ENCODE measurements around the gene ICOS.

DNA sequence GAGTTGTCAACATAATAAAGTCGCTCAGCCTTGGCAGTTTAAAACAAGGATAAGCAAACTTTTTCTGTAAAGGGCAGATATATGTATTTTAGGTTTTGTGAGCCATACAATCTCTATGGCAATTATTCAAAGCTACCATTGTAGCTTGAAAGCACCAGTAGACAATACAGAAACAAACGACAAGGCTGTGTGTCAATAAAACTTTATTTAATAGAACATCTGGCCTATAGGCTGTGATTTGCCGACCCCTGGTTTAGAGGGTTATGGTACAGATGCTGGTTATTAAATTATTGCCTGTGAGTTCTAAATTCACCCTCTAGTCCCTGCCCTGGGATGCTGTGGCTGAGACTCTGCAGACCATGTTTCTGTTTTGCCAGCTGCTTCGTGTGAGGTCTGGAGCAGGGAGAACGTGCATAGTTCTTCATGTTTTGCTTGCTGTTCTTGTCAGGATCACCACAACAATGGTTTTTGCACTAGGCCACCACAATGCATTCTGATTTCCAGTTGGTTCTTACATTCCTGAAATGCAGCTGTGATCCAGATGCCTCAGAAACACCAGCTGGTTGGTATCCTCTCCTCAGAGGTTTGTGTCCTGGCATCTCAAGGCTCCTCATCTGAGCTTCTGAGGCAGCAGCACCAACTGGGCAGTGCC, 46.6 kb downstream of the ICOS start:
- no peak for TF ChIP-seq CTCF (IDR thresholded peaks at IDR 0.05; ENCODE audit: low read length)
- no peak for TF ChIP-seq EZH2 (optimal IDR thresholded peaks at IDR 0.05; ENCODE audit: low read depth, low read length)
- TF ChIP-seq EZH2phosphoT487 (IDR thresholded peaks at IDR 0.05; ENCODE audit: low read length): no peak

All from MM.1S (cell line).